Right ventricle myocardium inferior (tissue), 1 donor: ENCODE results near the gene GRHL1. TPM values are rescaled to one million over a fixed set of nuclear protein-coding genes. Genes with fewer than 3 reads are reported as not detected.

ENCODE experiments used
- ATAC-seq: fragments of 200-7000 bp; cut with Tn5 transposase; one replicate; pipeline ENCODE4 v1.9.1; 2020; ENCODE audit warnings: mild to moderate bottlenecking, moderate library complexity
- DNase-seq: peaks from one replicate; pipeline ENCODE4 v3.0.0; 2021; ENCODE audit errors: missing footprints
- intact Hi-C: fragments of 100-400 bp; cut with DNase I; formaldehyde crosslinking; loops from one replicate; pipeline ENCODE4 v1.11.0; 2022
- total RNA-seq: library from RNA; stranded (reverse); fragmentation: NEBNext Ultra II Directional; extraction: Animal tissue kit (Norgen Biotek cat#: 25700); gene quantifications from one replicate; pipeline ENCODE4 v1.2.1, GENCODE V29; 2021
- donor health status: DM: no; HTN: yes; CAD: no; lungs with severe emphysema.

Gene GRHL1
- total RNA-seq, 1 donor from 2014 or later = 0.81 TPM

DNA sequence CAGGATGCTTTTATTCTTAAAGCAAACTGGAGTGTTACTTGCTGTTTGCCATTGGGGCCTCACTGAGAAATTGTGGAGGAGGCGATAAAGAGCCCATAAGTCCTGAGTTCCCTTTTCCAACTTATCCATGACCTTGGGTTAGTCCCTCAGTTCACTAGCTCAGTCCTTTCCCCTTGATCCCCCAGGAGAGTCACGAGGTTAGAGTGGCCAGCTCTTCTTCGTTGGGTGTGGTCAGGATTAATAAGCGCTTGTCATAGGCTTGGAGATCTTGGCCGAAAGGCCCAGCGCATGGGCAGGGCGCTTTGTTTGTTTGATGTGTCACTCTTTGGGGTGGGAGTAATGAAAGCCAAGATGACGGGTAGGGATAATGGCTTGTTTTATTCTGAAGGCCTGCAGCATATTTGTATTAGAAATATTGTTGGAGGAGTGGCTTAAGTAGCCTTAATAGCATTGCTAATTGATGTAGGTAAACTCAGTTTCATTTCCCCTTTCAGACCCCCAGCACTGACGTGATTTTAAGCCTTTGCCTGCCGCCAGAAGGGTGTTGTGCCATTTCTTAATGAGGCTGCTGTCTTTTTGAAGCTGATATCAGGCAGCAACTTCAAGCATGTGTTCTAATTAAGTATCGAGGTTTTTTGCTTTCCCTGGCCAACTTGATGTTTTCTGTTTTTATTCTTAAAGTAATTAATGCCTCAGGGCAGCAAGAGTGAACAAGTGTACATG lies 15.7 kb downstream of the GRHL1 start:
- no peak for ATAC-seq
- intact Hi-C loops = no loop called here
- no peak for DNase-seq

DNA sequence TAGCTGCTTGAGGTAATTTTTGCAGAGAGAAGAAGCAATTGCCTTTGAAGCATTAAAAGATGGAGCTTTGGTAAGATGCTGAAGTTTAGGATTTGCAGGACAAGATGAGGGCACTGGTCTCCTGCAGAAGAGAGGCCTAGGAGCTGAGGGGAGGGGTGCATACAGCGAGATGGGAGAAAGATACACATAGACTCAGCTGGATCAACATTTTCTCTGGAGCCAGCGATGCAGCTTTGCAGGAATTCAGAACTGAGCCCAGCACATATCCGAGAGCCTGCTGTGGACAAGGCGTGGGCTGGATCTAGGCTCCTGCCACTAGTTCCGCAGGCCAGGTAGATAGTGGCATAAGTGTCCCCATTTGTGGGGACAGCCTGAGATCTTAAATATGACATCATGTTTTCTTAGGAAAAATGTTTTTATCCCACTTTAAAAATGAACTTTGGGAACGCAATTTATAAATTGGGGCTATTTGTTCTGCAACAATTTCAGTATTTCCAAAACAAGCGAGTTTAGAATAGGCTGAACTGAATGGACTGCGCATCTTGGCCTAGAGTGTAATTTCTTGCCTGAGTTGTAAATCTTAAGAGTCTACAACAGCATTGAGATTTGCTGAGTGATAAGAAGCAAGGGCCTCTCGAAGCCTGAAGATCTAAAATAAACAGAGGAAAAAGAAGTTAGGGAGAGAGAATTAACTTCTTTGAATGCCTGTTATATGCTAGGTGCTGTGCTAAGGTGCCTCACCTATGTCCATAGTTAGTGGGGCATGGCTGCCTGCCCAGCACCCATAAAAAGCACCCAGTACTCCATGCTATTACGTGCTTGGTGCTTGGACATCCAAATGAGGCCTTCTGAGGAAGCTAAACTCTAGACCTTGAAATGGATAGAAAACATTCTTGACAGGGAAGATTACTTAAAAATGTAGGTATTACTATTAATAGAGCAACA lies 17.3 kb downstream of the GRHL1 start:
- no peak for DNase-seq
- ATAC-seq = no peak
- intact Hi-C loops = no loop called here

DNA sequence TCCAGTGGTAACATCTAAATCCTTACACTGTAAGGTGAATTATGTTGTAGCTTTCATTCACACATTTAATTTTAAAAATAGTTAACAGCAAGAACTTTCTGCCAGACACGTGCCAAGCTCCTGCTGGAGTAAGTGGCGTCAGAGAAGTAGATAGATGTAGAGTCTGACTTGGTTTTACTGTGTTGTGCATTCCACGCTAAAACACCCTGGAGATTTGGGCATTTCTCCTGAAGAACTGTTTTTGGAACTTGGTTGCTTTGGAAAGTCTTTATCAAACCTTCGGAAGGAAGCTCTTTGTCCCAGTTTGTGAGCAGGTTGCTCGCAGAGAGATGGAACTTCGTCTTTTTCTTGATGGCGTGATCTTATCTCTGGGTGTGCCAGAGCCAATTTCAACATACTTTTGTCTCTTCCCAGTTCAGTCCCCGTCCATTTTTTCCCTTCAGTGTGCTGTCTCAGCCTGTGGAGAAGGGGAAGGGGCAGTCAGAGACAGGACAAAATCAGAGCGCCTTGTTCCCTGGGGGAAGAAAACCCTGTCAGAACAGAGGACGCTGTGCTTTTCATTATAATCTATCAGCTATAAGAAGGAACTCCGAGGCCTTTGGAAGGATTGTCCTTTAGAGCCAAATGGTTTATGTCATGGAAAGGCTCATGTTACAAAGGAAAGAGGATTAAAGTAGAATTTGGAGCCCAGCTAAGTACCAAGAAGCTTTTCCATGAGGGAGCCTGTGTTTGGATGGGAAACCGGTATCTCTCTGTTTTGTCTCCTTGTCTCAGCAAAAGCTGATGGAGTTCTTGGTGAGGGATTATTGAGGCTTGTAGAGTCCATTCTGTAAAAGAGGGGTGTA lies 18.9 kb downstream of the GRHL1 start:
- intact Hi-C loops = no loop called here
- ATAC-seq (no peak), DNase-seq (no peak)

DNA sequence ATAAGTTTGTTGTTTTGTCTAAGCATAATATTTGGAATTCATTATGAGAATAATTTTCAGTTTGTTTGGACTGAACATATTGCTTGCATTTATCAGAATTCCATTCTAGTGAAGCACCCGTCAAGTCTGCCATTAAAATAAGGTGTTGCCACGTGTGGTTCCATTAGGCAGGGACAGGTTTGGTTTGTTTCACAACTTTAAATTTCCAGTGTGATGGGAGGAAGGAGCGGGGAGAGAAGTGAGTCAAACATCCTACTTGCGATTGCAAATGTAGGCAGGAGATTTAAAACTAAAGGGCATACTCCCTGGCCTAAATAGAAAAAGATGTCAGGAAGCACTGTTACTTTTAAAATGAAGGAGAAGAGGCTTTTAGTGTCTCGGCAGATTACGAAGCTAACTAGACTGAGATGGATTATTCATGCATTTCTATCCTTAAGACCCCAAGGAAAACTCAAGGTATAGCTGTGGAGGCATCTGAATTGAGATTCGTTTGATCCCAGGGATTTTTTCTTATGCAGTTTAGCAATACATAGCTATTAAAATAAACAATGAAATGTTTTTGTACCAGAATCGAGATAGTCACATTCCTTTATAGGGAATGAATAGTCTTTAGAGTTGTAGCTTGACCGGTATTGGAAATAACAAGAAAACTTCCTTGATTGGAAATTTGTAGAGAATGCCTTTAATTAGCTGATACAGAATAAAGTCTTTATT lies 19.8 kb downstream of the GRHL1 start:
- intact Hi-C loops = no loop called here
- no peak for DNase-seq
- no peak for ATAC-seq

DNA sequence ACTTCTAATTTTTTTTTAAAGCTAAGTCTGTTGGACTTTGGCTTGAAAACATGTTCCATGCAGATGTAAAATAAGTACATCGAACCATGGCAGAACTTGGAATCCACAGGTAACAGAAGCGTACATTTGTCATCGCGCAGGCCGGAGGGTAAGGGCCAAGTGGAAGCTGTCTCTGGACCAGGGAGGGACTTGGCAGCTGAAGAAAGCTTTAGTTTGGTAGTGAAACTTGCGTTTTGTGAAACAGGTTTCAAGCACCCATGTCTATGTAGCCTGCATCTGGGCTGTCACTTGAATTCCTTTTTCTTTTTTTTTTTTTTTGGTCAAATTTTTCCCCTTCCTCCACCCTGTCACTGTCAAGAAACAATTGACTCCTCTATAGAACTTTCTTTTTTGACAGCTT lies 20.4 kb downstream of the GRHL1 start:
- intact Hi-C loops = no loop called here
- no peak for DNase-seq
- ATAC-seq = no peak

DNA sequence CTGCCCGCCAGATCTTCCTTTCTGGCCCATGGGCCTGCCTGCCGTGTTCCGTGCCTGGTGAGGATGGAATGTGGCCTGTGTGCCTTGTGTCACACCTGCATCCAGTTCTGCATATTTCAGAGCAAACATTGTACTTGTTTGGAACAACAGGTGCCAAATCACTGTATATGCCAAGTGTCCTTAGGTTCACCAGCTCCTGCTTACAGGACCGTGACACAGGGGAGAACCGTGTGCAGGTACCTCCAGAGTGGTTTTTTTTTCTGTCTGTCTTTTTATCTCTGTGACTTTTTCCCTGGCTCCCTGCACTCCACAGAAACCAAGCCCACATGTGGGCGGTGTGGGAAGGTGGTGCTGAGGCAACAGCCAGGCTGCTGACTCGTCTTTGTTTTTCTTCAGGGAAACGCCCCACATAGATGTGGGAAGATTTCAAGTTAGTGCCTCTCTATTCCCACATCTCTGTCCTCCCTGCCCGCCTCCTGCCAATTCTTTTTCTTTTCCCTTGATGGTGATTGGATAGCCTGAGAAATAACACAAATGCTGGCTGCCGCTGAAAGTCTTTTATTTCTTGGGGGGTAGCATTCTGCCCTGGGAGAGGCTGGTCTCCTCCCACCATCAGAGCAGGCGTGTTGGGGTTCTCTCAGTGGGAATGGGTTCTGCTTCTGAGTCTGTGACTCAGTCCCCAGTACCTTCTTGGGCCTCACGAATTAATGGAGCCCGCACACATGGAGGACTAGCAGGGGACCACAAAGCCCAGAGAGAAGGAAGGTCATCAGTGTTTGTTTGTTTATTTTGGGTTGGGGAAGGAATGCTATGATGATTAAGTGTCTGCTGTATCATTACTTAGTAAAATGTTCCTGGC lies 21.4 kb downstream of the GRHL1 start:
- ATAC-seq = no peak
- intact Hi-C loops = no loop called here
- DNase-seq = no peak

DNA sequence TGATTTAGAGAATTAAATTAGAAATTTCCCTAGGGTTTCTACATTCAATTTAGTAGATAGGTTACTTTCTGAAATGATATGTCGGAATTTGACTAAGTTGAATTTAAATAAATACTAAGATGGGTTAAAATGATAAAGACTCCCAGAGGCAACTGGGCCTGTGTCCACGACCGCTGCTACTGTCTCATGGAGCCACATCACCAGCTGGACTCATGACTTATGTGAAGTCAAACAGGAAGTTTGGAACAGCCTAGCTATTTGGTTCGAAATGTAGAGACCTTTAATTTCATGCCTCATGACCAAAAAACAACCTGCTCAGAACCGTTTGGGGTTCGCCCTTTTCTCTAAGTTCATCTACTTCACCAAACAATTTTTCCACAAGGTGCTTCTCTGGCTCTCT lies 22.2 kb downstream of the GRHL1 start:
- ATAC-seq (no peak), DNase-seq (no peak)
- intact Hi-C loops = no loop called here

DNA sequence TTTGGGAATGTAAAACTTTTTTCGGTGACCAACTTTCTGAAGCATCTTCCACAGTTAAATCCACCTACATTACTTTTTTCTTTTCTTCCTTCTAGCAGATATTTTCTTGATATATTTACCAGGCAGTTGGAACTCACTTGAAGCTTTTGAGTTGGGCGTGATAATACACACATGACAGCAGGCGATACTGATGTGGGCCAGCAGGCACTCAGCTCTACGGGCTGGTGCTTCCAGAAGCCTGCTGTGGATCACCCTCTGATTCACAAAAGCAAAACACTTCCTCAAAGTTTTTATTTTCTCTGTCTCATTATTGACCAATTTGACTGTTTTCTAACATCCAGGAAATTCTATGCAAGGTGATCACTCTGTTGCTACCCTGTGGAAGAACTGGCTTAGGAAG lies 22.9 kb downstream of the GRHL1 start:
- peak; percentile 65 for ATAC-seq
- DNase-seq = no peak
- intact Hi-C loops = no loop called here

DNA sequence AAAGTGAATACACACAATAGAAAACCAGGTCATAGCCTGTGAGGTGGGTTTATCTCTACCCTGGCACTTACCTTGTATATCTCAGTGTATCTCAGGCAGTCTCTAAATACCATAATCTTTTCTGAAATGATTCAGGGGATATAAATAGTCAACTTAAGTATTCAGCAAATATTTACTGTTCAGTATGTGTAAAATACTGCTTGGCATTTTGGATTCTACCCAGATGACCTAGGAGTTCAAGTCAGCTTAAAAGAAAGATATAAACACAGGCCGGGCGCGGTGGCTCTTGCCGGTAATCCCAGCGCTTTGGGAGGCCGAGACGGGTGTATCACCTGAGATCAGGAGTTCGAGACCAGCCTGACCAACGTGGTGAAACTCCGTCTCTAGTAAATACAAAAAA lies 23.8 kb downstream of the GRHL1 start:
- DNase-seq = no peak
- intact Hi-C loops = no loop called here
- ATAC-seq = no peak

DNA sequence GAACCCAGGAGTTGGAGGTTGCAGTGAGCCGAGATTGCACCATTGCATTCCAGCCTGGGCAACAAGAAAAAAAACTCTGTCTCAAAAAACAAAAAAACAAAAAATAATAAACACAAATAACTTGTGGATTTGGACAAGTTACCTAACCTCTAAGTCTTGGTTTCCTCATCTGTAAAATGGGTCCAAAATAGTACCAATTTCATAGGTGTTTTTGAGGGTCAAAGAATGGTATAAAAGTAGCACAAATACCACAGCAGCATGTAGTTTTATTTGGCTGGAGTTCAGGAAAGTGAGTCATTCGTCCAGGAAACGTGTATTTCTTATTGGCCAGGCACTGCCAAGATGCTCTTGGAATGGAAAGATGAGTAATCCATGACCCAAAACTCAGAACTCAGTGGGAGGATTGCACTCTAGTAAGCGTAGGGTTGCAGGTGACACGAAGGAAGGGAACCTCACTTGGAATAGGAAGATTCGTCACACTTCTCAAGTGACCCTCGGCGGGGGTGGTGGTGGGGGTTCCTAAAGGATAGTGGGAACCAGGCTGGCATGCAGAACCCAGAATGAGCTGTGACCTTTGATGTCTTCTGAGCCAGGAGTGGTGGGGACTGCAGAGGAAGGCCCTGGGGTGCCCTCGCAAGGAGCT lies 24.4 kb downstream of the GRHL1 start:
- ATAC-seq (peak; percentile 29), DNase-seq (no peak)
- intact Hi-C loops = no loop called here

DNA sequence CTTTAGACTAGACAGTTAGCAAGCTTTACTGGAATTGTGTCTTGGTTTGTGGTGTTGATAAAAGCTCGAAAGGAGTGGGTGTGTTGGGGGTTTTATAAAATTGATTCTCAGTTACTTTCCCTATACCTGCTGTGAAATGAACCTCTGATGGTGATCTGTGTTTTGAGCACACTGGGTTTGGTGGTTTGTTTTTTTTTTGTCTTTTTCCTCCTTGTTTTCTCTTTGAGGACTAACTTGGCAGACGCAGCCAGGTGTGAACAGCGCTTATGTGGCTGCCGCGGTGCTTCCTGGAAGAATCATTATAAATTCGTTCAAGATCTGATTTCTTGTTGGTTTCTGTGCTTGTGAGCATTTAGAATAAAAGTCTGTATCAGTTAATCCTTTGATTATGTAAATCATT lies 28.5 kb downstream of the GRHL1 start:
- intact Hi-C loops = no loop called here
- ATAC-seq (no peak), DNase-seq (no peak)

DNA sequence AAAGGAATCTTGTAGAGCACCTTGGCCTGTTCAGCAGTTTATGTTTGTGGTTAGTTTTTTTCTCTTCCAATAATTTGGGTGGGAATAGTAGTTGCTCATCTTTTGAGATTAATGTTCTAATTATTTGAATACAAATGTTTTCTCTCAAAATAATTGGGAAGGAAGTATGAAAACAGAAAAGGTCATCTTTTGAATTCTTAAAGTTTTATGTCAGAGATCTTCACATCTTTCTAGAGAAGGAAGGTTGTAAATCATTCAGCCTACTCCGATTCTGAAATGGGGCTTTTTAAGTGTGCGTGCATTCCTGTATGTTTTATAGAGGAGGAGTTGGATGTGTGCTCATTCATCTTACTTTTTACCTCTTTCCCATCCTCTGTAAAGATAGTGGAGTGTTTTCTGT lies 29.0 kb downstream of the GRHL1 start:
- ATAC-seq = no peak
- intact Hi-C loops = no loop called here
- DNase-seq = no peak

DNA sequence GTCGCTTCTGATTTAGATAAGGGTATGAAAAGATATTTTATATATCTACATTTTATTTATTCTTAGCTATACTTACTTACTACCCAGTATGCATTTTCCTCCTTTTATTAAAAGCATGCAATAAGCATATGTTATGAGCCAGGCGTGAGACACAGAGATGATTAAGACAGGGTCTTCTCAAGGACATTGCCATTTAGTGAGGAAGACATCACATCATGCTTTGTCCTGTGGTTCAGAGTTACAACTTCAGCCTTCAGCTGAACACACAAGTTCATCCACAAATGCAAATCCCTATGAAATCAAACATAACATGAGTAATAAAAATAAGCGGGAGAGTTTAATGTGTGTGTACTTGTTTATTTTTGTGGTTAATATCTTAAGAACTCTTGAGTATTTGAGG lies 30.2 kb downstream of the GRHL1 start:
- intact Hi-C loops = no loop called here
- ATAC-seq (no peak), DNase-seq (no peak)

DNA sequence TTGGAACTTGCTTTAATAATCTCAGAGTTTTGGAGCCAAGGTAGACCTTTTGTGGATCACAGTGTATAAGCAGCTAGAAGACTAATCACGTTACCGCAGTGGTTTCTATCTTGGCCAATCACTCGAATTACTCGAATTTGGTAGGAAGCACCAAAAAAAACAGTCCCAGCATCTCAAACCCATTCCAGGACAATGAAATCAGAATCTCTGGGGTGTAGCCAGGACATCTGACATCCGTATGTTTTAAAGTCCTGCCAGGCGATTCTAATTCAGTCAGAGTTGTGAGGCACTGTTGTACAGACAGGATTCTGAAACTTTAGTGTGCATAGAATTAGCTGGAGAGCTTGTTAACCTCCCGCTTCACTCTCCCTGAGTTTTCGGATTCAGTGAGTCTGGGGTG lies 30.8 kb downstream of the GRHL1 start:
- intact Hi-C loops = no loop called here
- ATAC-seq = peak; percentile 60
- no peak for DNase-seq

DNA sequence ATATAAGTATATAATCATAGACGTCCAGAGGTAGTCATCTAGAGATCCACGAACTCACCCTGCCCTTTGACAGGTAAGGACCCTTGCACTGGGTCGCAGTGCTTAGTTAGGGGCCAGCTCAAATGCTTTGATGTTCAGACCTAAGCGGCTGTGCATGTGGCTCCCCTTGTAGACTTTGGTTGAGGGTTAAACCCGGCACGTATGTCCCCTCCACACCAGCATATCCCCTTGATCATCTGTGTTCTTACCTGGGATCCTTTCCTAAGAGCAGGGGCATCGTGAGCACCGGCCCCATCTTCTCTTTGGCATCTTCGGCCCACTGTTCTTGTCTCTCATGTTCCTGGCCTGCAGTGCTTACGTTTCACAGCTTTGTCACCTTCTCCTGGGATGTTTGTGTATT lies 31.4 kb downstream of the GRHL1 start:
- intact Hi-C loops = no loop called here
- ATAC-seq (no peak), DNase-seq (no peak)

DNA sequence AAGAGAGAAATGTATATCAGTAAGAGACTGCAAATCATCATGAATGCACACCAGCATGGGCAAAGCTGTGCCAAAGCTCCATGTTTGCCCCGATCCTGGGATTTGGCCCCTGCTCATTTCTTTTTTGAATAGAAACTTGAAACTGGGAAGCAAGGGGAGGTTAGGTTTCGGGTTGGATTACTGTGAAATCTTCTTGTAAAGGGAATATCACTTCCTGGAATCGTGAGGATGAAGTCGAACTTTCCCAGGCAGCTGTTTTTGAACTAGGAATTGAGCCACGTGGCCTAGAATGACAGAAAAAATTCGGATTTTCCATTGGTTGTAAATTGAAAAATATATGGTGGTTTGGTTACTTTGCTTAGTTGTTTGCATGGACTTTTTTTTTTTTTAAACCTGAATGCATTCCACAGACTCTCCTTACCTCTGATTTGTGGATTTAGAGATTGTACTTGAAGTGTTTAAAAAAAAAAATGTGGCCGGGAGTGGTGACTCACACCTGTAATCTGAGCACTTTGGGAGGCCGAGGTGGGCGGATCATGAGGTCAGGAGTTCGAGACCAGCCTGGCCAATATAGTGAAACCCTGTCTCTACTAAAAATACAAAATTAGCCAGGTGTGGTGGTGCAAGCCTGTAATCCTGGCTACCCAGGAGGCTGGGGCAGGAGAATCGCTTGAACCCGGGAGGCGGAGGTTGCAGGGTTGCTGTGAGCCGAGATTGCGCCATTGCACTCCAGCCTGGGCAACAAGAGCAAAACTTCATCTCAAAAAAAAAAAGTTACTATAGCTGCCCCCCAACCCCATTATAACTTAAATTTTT lies 32.1 kb downstream of the GRHL1 start:
- intact Hi-C loops = loop anchor here (1.0 to 2.0 kb wide), 2 partner anchors 27 to 65 kb away; no protein-coding TSS in a partner anchor
- no peak for ATAC-seq
- no peak for DNase-seq
